ENCODE data around the gene RNF17.

Gene RNF17

DNA sequence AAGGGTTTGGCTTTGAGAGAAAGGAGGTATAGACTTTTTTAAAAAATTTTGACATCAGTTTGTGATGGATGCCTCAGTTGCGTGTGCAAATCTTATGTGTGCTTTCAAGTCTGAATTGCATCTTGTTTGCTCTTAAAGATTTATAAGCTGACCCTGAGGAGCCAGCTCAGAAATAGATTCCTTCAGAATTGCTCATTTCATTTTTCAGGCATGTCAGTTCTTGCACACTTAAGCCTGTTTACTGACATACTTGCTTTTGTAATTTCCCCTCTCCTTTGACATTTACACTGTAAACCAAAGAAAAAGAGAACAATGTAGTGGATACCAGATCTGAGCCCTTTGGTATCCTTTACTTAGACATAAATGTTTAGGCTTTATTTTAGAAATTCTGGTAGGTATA, 87.6 kb downstream of the RNF17 start:
- Histone ChIP-seq H3K27me3 (ENCODE audit: control insufficient read depth, insufficient read depth, low read length) (no peaks in the 10 kb centered on the region), H3K9me3 (ENCODE audit: control insufficient read depth, insufficient read depth, low read length) (no peaks in the 10 kb centered on the region), H3K36me3 (ENCODE audit: control insufficient read depth, insufficient read depth, low read length) (no peaks in the 10 kb centered on the region), H3K27ac (ENCODE audit: low read length) (no peak overlapping the region), H3K4me3 (ENCODE audit: low read length) (no peak overlapping the region), H3K4me1 (ENCODE audit: control insufficient read depth, insufficient read depth, low read length) (no peaks in the 10 kb centered on the region)
- no CpG with 5 or more reads among the region's 1 CpG for WGBS (ENCODE audit: insufficient coverage, insufficient read length)
- DNase-seq (ENCODE audit: low read depth, low spot score) = no peak

DNA sequence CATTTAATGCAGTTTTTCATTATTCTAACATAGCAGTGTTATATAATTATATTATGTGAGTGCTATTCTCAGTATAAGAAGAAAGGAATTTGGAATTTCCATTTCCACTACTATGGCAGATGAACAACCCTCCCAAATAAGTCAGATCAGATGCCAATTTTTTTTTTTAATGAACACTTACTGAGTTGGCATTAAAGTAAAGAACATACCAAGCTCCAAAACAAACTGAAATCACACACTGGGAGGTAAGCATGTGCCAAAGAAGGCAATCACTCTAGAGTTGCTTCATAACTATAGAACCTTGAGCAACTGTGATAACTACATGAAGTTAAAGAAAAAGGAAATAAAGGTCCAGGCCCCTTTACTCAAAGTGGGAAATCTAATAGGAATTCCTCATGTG, 90.3 kb downstream of the RNF17 start:
- DNase-seq (ENCODE audit: low read depth, low spot score) = no peak
- Histone ChIP-seq H3K27ac (ENCODE audit: low read length) (no peak overlapping the region), H3K9me3 (ENCODE audit: control insufficient read depth, insufficient read depth, low read length) (no peaks in the 10 kb centered on the region), H3K4me1 (ENCODE audit: control insufficient read depth, insufficient read depth, low read length) (no peaks in the 10 kb centered on the region), H3K4me3 (ENCODE audit: low read length) (no peak overlapping the region), H3K27me3 (ENCODE audit: control insufficient read depth, insufficient read depth, low read length) (no peaks in the 10 kb centered on the region), H3K36me3 (ENCODE audit: control insufficient read depth, insufficient read depth, low read length) (no peaks in the 10 kb centered on the region)

DNA sequence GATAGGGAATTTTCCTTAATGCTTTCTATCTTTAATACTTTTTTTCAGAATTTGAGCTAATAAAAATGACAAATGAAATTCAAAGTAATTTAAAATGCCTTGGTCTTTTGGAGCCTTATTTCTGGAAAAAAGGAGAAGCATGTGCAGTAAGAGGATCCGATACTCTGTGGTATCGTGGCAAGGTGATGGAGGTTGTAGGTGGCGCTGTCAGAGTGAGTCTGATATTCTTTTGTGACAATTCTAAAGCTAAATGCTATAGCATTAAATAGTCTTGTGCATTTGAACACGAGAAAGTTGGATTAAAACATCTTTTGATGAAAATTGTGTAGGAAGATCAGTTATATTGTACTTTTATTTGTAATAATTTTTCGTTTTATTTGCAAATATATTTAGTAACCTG, 95.0 kb downstream of the RNF17 start:
- no peaks in the 10 kb centered on the region for H3K36me3 ChIP-seq (ENCODE audit: control insufficient read depth, insufficient read depth, low read length)
- no peak overlapping the region for H3K4me3 ChIP-seq (ENCODE audit: low read length)
- no peaks in the 10 kb centered on the region for H3K4me1 ChIP-seq (ENCODE audit: control insufficient read depth, insufficient read depth, low read length)
- H3K9me3 ChIP-seq (ENCODE audit: control insufficient read depth, insufficient read depth, low read length) = no peaks in the 10 kb centered on the region
- no peak overlapping the region for H3K27ac ChIP-seq (ENCODE audit: low read length)
- DNase-seq (ENCODE audit: low read depth, low spot score) = no peak
- H3K27me3 ChIP-seq (ENCODE audit: control insufficient read depth, insufficient read depth, low read length) = no peaks in the 10 kb centered on the region
- no CpG with 5 or more reads among the region's 5 CpGs for WGBS (ENCODE audit: insufficient coverage, insufficient read length)

DNA sequence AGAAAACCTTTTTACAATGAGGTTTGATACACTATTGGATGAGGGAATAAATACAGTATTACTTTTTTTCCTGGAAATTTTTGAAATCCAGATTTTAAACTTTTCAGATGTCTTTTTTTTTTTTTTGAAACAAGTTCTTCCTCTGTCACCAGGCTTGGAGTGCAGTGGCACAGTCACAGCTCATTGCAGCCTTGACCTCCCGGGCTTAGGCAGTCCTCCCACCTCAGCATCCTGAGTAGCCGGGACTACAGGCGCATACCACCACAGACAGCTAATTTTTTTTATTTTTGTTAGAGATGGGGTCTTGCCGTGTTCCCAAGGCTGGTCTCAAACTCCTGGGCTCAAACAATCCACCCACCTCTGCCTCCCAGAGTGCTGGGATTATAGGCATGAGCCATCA, 96.8 kb downstream of the RNF17 start:
- Histone ChIP-seq H3K9me3 (ENCODE audit: control insufficient read depth, insufficient read depth, low read length) (no peaks in the 10 kb centered on the region), H3K27me3 (ENCODE audit: control insufficient read depth, insufficient read depth, low read length) (no peaks in the 10 kb centered on the region), H3K36me3 (ENCODE audit: control insufficient read depth, insufficient read depth, low read length) (no peaks in the 10 kb centered on the region), H3K27ac (ENCODE audit: low read length) (no peak overlapping the region), H3K4me3 (ENCODE audit: low read length) (no peak overlapping the region), H3K4me1 (ENCODE audit: control insufficient read depth, insufficient read depth, low read length) (no peaks in the 10 kb centered on the region)
- no peak for DNase-seq (ENCODE audit: low read depth, low spot score)
- no CpG with 5 or more reads among the region's 4 CpGs for WGBS (ENCODE audit: insufficient coverage, insufficient read length)

DNA sequence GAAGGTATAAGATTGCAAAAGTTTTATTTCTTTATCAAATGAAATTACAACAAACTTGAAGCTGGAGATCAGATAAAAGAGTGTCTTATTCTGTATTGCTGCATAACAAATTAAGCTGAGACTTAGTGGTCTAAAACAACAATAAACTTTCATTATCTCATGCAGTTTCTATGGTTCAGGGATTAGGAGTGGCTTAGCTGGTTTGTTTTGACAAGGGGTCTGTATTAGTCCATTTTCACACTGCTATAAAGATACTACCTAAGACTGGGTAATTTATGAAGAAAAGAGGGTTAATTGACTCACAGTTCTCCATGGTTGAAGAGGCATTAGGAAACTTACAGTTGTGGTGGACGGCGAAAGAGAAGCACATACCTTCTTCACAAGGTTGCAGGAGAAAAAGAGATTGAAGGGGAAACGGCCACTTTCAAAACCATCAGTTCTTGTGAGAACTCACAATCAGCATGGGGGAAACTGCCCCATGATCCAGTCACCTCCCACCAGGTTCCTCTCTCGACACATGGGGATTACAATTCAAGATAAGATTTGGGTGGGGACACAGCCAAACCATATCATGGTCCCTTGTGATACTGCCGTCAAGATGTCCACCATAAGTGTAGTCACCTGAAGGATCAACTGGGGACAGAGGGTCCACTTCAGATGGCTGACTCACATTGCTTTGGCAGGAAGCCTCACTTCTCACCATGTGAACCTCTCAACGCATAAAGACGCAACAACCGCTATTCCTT, 97.8 kb downstream of the RNF17 start:
- WGBS (ENCODE audit: insufficient coverage, insufficient read length) = no CpG with 5 or more reads among the region's 8 CpGs
- Histone ChIP-seq H3K36me3 (ENCODE audit: control insufficient read depth, insufficient read depth, low read length) (no peaks in the 10 kb centered on the region), H3K4me3 (ENCODE audit: low read length) (no peak overlapping the region), H3K9me3 (ENCODE audit: control insufficient read depth, insufficient read depth, low read length) (no peaks in the 10 kb centered on the region), H3K27ac (ENCODE audit: low read length) (no peak overlapping the region), H3K4me1 (ENCODE audit: control insufficient read depth, insufficient read depth, low read length) (no peaks in the 10 kb centered on the region), H3K27me3 (ENCODE audit: control insufficient read depth, insufficient read depth, low read length) (no peaks in the 10 kb centered on the region)
- no peak for DNase-seq (ENCODE audit: low read depth, low spot score)

DNA sequence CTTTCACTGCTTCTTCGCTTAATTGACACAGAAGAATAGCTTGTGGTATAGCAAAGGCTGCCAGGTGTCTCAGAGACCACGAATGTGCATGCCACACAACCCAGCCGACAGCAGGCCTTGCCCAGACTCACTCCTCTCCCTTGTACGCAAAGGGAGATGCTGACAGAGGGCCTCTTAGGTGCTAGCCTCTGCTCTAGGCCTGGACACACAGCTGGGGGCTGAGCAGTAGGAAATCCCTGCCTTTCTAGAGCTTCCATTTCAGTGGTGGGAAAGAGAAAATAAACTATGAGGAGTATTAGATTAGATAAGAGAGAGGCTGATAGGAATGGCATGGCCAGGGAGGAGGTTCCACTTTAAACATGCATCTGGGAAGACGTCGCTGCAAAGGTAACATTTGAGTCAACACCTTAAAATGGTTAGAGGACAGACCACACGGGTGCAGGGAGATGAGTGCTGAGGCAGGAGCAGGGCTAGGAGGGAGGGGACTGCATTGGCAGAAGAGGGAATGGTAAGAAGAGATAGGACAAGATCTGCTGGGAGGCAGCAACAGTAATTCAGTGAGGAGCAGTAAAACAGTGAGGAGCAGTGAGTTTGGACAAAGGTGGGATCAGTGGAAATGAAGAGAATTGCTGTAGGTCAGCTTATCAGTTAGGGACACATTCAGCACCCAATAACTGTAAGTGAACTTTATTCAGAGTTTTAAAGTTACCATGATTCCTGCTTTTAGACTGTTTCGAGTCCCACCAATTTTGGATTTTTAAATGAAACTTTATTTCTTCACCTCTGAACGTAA, 100.0 kb downstream of the RNF17 start:
- Histone ChIP-seq H3K36me3 (ENCODE audit: control insufficient read depth, insufficient read depth, low read length) (no peaks in the 10 kb centered on the region), H3K27me3 (ENCODE audit: control insufficient read depth, insufficient read depth, low read length) (no peaks in the 10 kb centered on the region), H3K9me3 (ENCODE audit: control insufficient read depth, insufficient read depth, low read length) (no peaks in the 10 kb centered on the region), H3K4me1 (ENCODE audit: control insufficient read depth, insufficient read depth, low read length) (no peaks in the 10 kb centered on the region), H3K4me3 (ENCODE audit: low read length) (no peak overlapping the region), H3K27ac (ENCODE audit: low read length) (no peak overlapping the region)
- no peak for DNase-seq (ENCODE audit: low read depth, low spot score)
- no CpG with 5 or more reads among the region's 9 CpGs for WGBS (ENCODE audit: insufficient coverage, insufficient read length)

DNA sequence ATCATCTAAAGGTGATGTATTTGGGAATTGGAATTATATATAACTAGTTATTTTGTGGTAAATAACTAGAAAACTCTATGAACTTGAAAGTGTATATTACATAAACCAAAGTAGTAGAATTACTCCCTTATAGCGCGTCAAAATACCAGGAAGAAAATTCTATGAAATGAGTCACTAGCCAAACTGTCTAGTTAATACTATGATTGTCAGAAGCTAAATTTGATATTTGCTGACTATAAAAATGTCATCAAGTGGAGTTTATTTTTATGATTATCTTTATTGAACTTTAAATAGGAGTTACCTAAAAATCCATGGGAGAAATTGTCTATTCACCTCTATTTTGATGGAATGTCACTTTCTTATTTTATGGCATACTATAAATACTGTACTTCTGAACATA, 100.6 kb downstream of the RNF17 start:
- Histone ChIP-seq H3K4me1 (ENCODE audit: control insufficient read depth, insufficient read depth, low read length) (no peaks in the 10 kb centered on the region), H3K9me3 (ENCODE audit: control insufficient read depth, insufficient read depth, low read length) (no peaks in the 10 kb centered on the region), H3K4me3 (ENCODE audit: low read length) (no peak overlapping the region), H3K36me3 (ENCODE audit: control insufficient read depth, insufficient read depth, low read length) (no peaks in the 10 kb centered on the region), H3K27ac (ENCODE audit: low read length) (no peak overlapping the region), H3K27me3 (ENCODE audit: control insufficient read depth, insufficient read depth, low read length) (no peaks in the 10 kb centered on the region)
- no peak for DNase-seq (ENCODE audit: low read depth, low spot score)
- WGBS (ENCODE audit: insufficient coverage, insufficient read length) = no CpG with 5 or more reads among the region's 2 CpGs

DNA sequence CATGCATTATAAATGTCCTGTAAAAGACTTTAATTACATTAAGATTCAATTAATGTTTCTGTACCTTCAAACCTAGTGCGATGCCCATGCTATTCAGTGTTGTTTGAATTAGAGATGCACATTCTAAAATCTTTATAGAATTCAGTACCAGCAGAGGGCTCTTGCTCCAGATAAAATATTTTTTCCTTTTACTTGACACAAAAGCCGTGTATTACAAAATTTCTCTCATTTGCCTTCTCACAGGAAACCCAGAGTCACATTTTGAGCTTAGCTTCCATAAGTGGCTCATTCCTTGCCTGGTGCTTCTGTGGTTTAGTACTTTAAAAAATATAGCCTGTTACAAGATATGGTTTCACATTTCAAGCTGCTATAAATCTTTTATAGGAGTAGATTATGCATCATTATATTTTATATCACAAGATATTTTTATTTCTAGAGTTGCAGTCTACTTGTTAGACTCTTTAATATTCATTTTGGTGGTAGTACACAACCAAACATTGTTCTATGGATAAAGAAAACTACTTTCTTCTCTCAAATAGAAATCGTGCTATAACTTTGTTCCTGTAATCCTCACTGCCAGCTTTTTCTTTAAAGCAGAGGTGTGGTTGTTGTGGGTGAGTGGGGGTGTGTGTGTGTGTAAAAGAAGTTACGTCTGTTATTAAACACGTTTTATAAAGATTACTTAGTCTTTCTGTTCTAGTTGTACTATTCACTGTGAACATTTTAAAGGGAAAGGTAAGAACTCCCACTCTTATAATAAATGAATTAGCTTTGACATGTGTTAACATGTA, 101.4 kb downstream of the RNF17 start:
- WGBS (ENCODE audit: insufficient coverage, insufficient read length) = no CpG with 5 or more reads among the region's 5 CpGs
- Histone ChIP-seq H3K36me3 (ENCODE audit: control insufficient read depth, insufficient read depth, low read length) (no peaks in the 10 kb centered on the region), H3K4me3 (ENCODE audit: low read length) (no peak overlapping the region), H3K4me1 (ENCODE audit: control insufficient read depth, insufficient read depth, low read length) (no peaks in the 10 kb centered on the region), H3K27me3 (ENCODE audit: control insufficient read depth, insufficient read depth, low read length) (no peaks in the 10 kb centered on the region), H3K9me3 (ENCODE audit: control insufficient read depth, insufficient read depth, low read length) (no peaks in the 10 kb centered on the region), H3K27ac (ENCODE audit: low read length) (no peak overlapping the region)
- no peak for DNase-seq (ENCODE audit: low read depth, low spot score)

DNA sequence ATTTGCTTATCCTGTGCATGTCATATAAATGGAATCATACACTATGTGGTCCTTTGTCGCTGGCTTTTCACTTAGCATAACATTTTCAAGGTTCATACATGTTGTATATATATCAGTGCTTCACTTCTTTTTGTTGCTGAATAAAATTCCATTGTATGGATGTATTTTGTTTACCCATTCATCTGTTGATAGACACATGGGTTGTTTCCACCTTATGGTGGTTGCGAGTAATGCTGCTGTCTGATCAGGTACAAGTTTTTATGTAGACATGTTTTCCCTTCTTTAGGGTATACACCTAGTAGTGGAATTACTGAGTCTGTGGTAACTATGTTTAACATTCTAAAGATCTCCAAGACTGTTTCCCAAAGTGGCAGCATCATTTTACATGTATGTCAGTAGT, 102.5 kb downstream of the RNF17 start:
- no CpG with 5 or more reads among the region's 2 CpGs for WGBS (ENCODE audit: insufficient coverage, insufficient read length)
- no peak for DNase-seq (ENCODE audit: low read depth, low spot score)
- H3K27me3 ChIP-seq (ENCODE audit: control insufficient read depth, insufficient read depth, low read length) = no peaks in the 10 kb centered on the region
- no peak overlapping the region for H3K27ac ChIP-seq (ENCODE audit: low read length)
- no peak overlapping the region for H3K4me3 ChIP-seq (ENCODE audit: low read length)
- H3K9me3 ChIP-seq (ENCODE audit: control insufficient read depth, insufficient read depth, low read length) = no peaks in the 10 kb centered on the region
- no peaks in the 10 kb centered on the region for H3K4me1 ChIP-seq (ENCODE audit: control insufficient read depth, insufficient read depth, low read length)
- H3K36me3 ChIP-seq (ENCODE audit: control insufficient read depth, insufficient read depth, low read length) = no peaks in the 10 kb centered on the region

DNA sequence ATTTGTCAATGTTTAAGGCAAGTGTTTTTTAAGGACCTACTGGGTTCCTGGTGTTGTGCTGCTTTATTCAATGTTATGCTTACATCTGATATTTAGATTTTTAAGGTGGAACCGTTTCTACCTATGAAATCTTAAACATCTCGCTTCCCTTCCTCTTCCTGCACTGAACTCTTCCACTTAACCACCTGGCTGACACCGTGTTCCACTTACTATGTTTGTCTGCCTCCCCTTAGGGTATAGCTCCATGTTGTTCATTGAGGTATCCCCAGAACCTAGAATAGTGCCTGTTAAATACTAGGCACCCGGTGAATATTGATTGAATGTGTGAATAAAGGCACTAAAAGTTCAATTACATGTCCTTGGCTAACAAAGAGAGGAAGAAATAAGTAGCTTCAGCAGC, 104.9 kb downstream of the RNF17 start:
- H3K4me1 ChIP-seq (ENCODE audit: control insufficient read depth, insufficient read depth, low read length) = no peaks in the 10 kb centered on the region
- H3K4me3 ChIP-seq (ENCODE audit: low read length) = no peak overlapping the region
- no peak overlapping the region for H3K27ac ChIP-seq (ENCODE audit: low read length)
- no peaks in the 10 kb centered on the region for H3K9me3 ChIP-seq (ENCODE audit: control insufficient read depth, insufficient read depth, low read length)
- DNase-seq (ENCODE audit: low read depth, low spot score) = no peak
- H3K27me3 ChIP-seq (ENCODE audit: control insufficient read depth, insufficient read depth, low read length) = no peaks in the 10 kb centered on the region
- no CpG with 5 or more reads among the region's 4 CpGs for WGBS (ENCODE audit: insufficient coverage, insufficient read length)
- no peaks in the 10 kb centered on the region for H3K36me3 ChIP-seq (ENCODE audit: control insufficient read depth, insufficient read depth, low read length)

Data from iPS DF 6.9 (cell line).